Measurements from ENCODE around the gene NEURL1. TPM values are rescaled to one million over a fixed set of nuclear protein-coding genes. Genes with fewer than 3 reads are reported as not detected.
"Not testable (repeated sequence)": the region's sequence is repeated elsewhere in the genome, so short reads cannot be mapped to it uniquely, and the experiment has no call there.

NEURL1 gene
- total RNA-seq, 1 donor from 2014 or later = 3.4 TPM

- H3K9me3 Mint-ChIP-seq; DNase-seq (ENCODE audit: low spot score); H3K4me3 Mint-ChIP-seq; H3K36me3 Mint-ChIP-seq (ENCODE audit: low read depth); H3K27ac Mint-ChIP-seq: not testable (repeated sequence)
- Mint-ChIP-seq H3K27me3 (ENCODE audit: insufficient read depth) (peaks cover 39% of the 10 kb centered on the region), H3K4me1 (ENCODE audit: low read depth) (peaks cover 54% of the 10 kb centered on the region)
- intact Hi-C loops (cut with micrococcal nuclease) = loop anchor here (1.0 to 5.0 kb wide), 5 partner anchors 13 to 255 kb away; no protein-coding TSS in a partner anchor
Observed at GRCh38 chr10:103503777-103504176, 10.3 kb downstream of the NEURL1 start.

- Mint-ChIP-seq H3K27ac (peak overlapping the region; percentile 77), H3K36me3 (ENCODE audit: low read depth) (no peaks in the 10 kb centered on the region), H3K9me3 (no peaks in the 10 kb centered on the region), H3K27me3 (ENCODE audit: insufficient read depth) (peaks cover 36% of the 10 kb centered on the region), H3K4me1 (ENCODE audit: low read depth) (peaks cover 53% of the 10 kb centered on the region), H3K4me3 (peak overlapping the region; percentile 40)
- DNase-seq (ENCODE audit: low spot score) = peak; percentile 56
- intact Hi-C loops (cut with micrococcal nuclease) = loop anchor here (1.0 to 5.0 kb wide), 5 partner anchors 14 to 255 kb away; no protein-coding TSS in a partner anchor
Observed at GRCh38 chr10:103504181-103504783, 10.8 kb downstream of the NEURL1 start.

GRCh38 chr10:103506061-103506460, 12.6 kb downstream of the NEURL1 start:
- Mint-ChIP-seq H3K4me1 (ENCODE audit: low read depth) (peaks cover 42% of the 10 kb centered on the region), H3K4me3 (no peak overlapping the region), H3K9me3 (no peaks in the 10 kb centered on the region), H3K36me3 (ENCODE audit: low read depth) (no peaks in the 10 kb centered on the region), H3K27me3 (ENCODE audit: insufficient read depth) (peaks cover 34% of the 10 kb centered on the region), H3K27ac (no peak overlapping the region)
- intact Hi-C loops (cut with micrococcal nuclease) = no loop called here
- no peak for DNase-seq (ENCODE audit: low spot score)

DNA sequence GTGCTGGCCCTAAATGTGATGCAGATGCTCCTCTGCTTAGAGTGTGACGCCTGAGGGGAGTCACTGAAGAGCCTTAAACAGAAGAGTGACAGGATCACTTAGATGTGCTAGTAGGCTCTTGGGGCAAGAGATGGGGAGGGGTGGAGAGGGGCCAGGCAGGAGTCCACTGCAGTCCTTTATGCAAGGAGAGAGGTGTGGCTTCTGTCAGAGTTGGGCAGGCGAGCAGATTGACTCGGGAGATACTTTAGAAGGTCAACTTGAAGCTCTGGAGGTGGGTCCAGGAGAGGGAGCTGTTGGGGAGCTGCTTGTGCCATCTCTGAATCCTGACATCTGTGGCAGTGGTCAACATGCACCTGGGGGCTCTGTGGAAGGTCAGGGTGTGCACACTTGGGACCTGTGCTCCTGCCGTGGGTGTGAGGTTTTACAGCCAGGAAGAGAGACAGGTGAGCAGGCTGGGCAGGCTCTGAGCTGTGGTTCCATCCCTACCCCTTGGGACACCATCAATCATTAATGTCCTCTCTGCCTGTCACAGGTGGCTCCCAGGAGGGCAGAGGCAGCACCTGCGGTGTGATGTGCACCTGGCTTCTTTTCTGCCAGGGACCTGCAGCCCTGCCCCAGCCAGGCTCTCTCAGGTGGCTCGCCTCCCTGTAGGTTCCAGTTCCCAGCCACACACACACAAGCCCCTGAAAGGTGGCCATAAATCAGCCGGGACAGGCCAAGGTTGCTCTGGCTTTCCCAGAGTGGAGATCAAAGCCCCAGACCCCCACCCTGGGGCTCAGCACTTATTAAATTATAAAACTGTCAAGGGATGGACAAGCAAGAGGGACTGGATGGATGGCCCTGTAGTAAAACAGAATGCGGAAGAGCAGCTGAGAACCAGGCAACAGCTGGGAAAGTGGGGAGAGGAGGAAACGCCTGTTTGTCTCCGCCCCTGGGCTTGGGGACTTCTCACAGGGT, 14.0 kb downstream of the NEURL1 start:
- intact Hi-C loops (cut with micrococcal nuclease) = no loop called here
- H3K27ac Mint-ChIP-seq = no peak overlapping the region
- H3K27me3 Mint-ChIP-seq (ENCODE audit: insufficient read depth) = peaks cover 34% of the 10 kb centered on the region
- H3K4me3 Mint-ChIP-seq = no peak overlapping the region
- H3K36me3 Mint-ChIP-seq (ENCODE audit: low read depth) = no peaks in the 10 kb centered on the region
- DNase-seq (ENCODE audit: low spot score) = no peak
- H3K9me3 Mint-ChIP-seq = no peaks in the 10 kb centered on the region
- peaks cover 35% of the 10 kb centered on the region for H3K4me1 Mint-ChIP-seq (ENCODE audit: low read depth)

DNA sequence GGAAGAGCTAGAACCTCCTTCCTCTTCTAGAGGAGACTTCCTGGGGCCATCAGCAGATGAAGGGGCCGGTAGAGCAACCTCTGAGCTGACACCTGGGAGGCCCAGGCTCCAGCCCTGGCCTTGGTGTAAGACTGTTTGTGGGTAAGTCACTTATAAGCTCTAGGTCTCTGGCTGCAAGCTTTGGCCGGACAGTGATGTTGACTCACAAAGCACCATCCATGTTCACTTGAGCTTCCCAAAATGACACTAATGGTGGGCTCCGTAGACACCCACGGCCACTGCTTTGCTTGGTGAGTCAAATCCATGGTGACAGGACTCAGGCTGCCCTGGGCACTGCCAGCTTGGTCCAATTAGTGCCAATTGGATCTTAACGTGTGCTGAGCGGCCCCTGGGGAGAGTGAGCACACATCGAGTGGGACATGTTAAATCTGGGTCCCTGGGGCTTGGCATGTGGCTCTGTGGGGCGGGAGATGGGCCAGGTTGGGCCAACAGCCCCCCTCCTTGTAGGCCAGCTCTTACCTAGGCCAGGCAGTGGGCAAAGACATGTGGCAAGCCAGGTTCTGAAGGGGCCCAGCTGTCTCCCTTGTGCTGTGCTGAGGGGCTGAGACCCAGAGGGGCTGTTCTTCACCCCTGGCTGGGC, 16.7 kb downstream of the NEURL1 start:
- DNase-seq (ENCODE audit: low spot score) = no peak
- H3K4me3 Mint-ChIP-seq = no peak overlapping the region
- intact Hi-C loops (cut with micrococcal nuclease) = no loop called here
- H3K4me1 Mint-ChIP-seq (ENCODE audit: low read depth) = peaks cover 15% of the 10 kb centered on the region
- H3K27me3 Mint-ChIP-seq (ENCODE audit: insufficient read depth) = peaks cover 28% of the 10 kb centered on the region
- no peak overlapping the region for H3K27ac Mint-ChIP-seq
- no peaks in the 10 kb centered on the region for H3K9me3 Mint-ChIP-seq
- no peaks in the 10 kb centered on the region for H3K36me3 Mint-ChIP-seq (ENCODE audit: low read depth)

GRCh38 chr10:103510791-103511752, 17.6 kb downstream of the NEURL1 start:
- Mint-ChIP-seq H3K4me1 (ENCODE audit: low read depth) (peaks cover 16% of the 10 kb centered on the region), H3K4me3 (no peak overlapping the region), H3K27ac (no peak overlapping the region), H3K36me3 (ENCODE audit: low read depth) (no peaks in the 10 kb centered on the region), H3K27me3 (ENCODE audit: insufficient read depth) (peaks cover 28% of the 10 kb centered on the region), H3K9me3 (no peaks in the 10 kb centered on the region)
- intact Hi-C loops (cut with micrococcal nuclease) = no loop called here
- no peak for DNase-seq (ENCODE audit: low spot score)

DNA sequence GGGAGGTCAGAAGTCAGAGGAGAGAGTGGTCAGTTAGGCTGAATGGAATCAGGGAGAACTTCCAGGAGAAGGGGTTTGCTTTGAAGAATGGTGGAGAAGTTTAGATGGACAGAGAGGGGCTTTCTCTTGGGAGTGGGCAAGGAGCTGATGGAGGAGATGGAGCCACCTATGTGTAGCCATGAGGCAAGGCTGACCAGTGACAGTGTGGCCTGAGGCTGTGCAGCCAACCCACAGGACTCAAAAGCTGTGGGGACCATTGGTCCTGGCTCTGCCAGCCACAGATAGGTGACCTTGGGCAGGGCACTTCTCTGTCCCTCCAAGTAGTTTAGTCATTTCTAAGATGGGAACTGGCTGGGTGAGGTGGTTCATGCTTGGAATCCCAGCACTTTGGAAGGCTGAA, 18.7 kb downstream of the NEURL1 start:
- intact Hi-C loops (cut with micrococcal nuclease) = no loop called here
- Mint-ChIP-seq H3K36me3 (ENCODE audit: low read depth) (no peaks in the 10 kb centered on the region), H3K27ac (no peak overlapping the region), H3K9me3 (no peaks in the 10 kb centered on the region), H3K4me3 (no peak overlapping the region), H3K4me1 (ENCODE audit: low read depth) (peaks cover 22% of the 10 kb centered on the region), H3K27me3 (ENCODE audit: insufficient read depth) (peaks cover 25% of the 10 kb centered on the region)
- DNase-seq (ENCODE audit: low spot score) = no peak

DNA sequence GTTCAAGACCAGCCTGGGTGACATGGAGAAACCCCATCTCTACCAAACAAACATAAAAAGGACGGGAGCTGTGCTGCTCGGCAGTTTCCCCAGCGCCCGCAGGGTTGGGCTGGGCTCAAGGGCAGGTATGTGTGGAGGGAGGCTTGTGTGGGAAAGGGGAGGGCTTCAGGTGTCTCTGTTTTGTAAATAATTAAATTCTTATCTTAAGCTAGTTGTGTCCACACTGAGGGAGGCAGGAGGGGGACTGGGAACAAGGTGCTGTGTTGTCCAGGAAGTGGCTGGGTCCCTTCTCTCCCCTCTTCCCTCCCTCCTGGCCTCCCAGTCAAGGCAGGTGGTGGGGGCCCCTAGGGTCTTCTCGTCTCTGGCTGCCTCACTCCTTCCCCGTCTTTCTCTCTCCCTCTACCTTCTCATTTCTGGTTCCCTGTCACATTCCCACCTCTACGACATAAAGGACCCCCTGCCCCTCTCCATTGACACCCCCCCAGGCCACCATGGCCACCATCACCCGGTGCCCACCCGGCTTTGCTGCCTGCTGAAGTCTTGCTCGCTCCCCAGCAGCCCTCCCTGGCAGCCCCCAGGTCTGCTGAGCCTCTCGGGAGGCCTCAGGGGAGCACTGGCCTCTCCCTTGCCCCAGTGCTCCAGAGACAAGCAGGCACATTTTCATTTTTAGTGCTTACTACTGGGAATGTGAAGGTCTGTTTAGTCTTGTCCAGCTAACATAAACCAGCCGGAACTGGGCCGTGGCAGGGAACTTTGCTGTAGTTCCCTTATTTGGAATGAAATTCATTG, 19.3 kb downstream of the NEURL1 start:
- intact Hi-C loops (cut with micrococcal nuclease) = no loop called here
- Mint-ChIP-seq H3K27me3 (ENCODE audit: insufficient read depth) (peaks cover 19% of the 10 kb centered on the region), H3K36me3 (ENCODE audit: low read depth) (peaks cover under 1% of the 10 kb centered on the region), H3K9me3 (no peaks in the 10 kb centered on the region), H3K27ac (no peak overlapping the region), H3K4me3 (no peak overlapping the region), H3K4me1 (ENCODE audit: low read depth) (peaks cover 28% of the 10 kb centered on the region)
- no peak for DNase-seq (ENCODE audit: low spot score)

- peaks cover 16% of the 10 kb centered on the region for H3K27me3 Mint-ChIP-seq (ENCODE audit: insufficient read depth)
- intact Hi-C loops (cut with micrococcal nuclease) = no loop called here
- H3K27ac Mint-ChIP-seq = no peak overlapping the region
- peaks cover 3% of the 10 kb centered on the region for H3K36me3 Mint-ChIP-seq (ENCODE audit: low read depth)
- DNase-seq (ENCODE audit: low spot score) = no peak
- peaks cover 35% of the 10 kb centered on the region for H3K4me1 Mint-ChIP-seq (ENCODE audit: low read depth)
- H3K4me3 Mint-ChIP-seq = no peak overlapping the region
- no peaks in the 10 kb centered on the region for H3K9me3 Mint-ChIP-seq
Observed at GRCh38 chr10:103513380-103514060, 20.0 kb downstream of the NEURL1 start.

- Mint-ChIP-seq H3K27ac (no peak overlapping the region), H3K9me3 (no peaks in the 10 kb centered on the region), H3K27me3 (ENCODE audit: insufficient read depth) (peaks cover 15% of the 10 kb centered on the region), H3K4me3 (no peak overlapping the region), H3K4me1 (ENCODE audit: low read depth) (peaks cover 36% of the 10 kb centered on the region), H3K36me3 (ENCODE audit: low read depth) (peaks cover 3% of the 10 kb centered on the region)
- intact Hi-C loops (cut with micrococcal nuclease) = no loop called here
- no peak for DNase-seq (ENCODE audit: low spot score)
Observed at GRCh38 chr10:103514244-103514643, 20.7 kb downstream of the NEURL1 start.
